IPS-NIHi11 (cell line): ENCODE results near the gene FAM216B.
"Not testable (repeated sequence)": the region's sequence is repeated elsewhere in the genome, so short reads cannot be mapped to it uniquely, and the experiment has no call there.

Experiments
- DNase-seq: peaks from one replicate; pipeline ENCODE4 v3.0.0; 2012; ENCODE audit warnings: mixed read lengths, low spot score

Gene FAM216B

GRCh38 chr13:42781352-42781751 lies at the start of gene FAM216B:
FAM216B (plus strand) TSS chr13:42781584; CDS start chr13:42784068, 2,484 bp downstream.
- no peak for DNase-seq

DNA sequence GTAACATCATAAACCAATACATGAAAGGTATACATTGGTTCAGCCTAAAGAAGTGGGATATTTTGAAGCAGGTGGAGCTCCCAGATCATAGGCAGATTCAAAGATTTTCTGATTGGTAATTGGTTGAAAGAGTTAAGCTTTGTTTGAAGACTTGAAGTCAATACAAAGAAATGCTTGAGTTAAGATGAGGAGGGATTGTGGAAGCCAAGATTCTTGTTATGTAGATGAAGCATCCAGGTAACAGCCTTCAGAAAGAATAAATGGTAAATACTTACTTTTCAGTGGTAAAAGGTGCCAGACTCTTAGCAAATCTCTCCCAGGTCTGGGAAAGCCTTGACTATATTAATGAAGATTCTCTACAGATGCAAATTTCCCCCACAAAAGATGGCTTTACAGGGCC lies 49.3 kb upstream of the FAM216B start:
- no peak for DNase-seq

- no peak for DNase-seq
Measured at GRCh38 chr13:42733046-42733445, 48.3 kb upstream of the FAM216B start.

GRCh38 chr13:42735010-42735409 lies 46.4 kb upstream of the FAM216B start:
- no peak for DNase-seq

- no peak for DNase-seq
Measured at GRCh38 chr13:42740753-42741152, 40.6 kb upstream of the FAM216B start.

GRCh38 chr13:42741914-42742313 lies 39.5 kb upstream of the FAM216B start:
- no peak for DNase-seq

DNA sequence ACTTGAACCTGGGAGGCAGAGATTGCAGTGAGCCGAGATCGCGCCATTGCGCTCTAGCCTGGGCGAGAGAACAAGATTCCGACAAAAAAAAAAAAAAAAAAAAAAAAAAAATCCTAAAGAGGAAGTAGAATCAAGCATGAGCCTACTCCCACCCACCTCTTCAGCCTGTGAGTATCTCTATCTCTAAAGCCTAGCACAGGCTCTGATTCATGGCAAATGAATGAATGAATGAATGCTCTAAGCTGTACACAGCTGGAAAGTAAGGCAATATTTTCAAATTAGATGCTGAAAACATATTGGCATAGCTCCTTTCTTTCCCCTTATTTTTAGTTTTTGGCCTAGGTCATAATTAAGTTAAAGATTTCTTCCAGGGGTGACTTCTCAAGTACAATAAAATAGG lies 35.7 kb upstream of the FAM216B start:
- DNase-seq: no peak

DNA sequence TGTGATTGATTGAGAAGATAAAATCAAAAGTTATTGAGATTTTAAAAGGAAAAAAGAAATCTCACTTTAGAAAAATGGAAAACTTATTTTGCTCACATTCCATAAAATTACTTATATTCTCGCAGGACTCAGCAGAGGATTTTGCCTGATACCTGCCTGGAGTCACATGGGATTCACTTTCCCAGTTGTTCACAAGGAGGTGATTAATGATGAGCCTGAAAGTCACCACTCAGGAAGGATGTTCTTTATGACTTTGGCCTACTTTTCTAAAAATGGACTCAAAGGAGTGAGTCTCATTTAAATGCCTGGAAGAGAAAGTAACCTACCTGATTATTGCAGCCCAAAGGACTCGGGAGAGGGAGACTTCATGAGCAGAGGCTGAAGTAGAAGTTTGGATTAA lies 34.5 kb upstream of the FAM216B start:
- no peak for DNase-seq

DNA sequence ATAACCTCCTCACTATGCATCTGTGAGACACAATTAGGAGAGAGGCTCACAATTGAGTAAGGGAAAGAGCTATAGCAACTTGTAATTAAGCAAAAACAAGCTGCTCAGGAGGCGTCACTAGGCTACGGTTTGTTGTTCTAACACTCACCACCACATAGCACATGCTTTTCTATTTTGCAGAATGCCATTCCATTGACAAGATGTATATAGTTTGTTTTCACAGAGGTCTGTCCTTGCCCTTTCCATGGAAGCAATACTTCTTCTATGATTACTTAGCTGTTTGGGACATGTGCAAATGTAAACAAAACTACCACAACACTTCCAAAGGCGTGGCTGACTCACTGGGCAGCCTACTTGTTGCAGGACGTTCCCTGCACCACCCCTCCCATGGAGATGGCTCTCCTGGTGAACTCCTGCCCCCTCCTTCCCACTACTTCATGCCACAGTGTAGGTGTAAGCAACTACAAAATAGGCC lies 33.9 kb upstream of the FAM216B start:
- no peak for DNase-seq

DNA sequence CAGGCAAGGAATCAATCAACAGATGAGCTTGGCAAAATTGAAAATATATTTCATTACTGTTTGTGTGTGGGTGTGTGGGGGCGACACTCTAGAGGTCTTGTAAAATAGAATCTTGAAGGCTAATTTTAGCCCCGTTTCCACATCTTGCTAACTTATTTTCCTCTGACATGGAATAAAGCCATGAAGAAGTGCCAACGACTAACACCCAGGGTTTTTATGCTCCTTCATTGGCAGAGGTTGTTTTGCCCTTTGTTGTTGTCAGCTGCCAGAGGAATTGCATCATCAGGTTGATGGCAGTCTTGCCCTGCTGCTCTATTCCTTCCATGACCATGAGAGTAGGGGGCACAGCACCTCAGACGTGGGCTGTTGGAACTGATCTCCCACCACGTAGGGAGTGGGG lies 30.6 kb upstream of the FAM216B start:
- DNase-seq: no peak

GRCh38 chr13:42751693-42752092 lies 29.7 kb upstream of the FAM216B start:
- DNase-seq: no peak

DNA sequence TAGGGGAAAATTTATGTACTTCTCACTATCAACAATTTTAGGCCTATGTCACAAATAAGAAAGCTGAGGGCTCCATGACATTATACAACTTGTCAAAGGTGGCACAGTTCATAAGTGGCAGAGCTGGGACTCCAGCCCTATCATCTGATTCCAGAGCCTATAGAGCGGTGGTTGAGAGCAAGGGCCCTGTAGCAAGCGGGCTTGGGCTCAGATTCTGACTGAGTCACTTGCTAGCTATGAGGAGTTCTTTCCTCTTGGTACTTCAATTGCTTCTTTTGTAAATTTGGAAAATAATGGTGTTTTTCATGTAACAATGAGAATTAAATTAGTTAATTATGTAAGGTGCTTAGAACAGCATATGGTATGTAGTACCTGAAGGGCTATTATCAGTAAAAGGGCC lies 28.7 kb upstream of the FAM216B start:
- DNase-seq: no peak

- DNase-seq: no peak
Measured at GRCh38 chr13:42753697-42754096, 27.7 kb upstream of the FAM216B start.

- DNase-seq: no peak
Measured at GRCh38 chr13:42754801-42755510, 26.4 kb upstream of the FAM216B start.

DNA sequence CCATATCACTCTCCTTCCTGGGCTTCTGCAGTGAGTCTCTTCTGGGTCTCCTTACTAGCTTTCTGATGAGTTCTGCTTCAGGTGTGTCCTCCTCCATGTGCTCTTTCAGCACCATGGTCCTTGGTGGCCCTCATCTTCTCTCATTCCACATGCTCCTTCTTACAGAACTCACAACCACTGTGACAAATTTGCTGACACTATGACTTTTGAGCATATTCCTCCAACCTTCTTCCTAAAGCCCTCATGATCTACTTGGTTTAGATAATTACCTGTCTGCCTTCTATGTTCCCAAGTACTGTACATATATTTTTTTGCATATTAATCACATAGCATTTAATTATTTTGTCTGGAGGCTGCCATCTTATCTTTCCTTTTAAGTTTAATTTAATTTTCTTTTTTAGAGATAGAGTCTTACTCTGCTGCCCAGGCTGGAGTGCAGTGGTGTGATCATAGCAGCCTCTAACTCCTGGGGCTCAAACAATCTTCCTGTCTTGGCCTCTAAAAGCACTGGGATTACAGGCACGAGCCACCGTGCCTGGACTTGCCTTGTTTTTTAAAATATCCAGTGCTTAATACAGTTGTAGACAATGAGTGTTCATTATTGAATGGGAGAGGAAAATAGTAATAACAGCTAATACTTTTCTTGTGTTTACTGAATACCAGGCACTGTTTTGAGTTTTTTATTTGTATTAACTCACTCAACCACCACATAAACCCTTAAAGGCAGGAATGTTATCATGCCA lies 23.5 kb upstream of the FAM216B start:
- no peak for DNase-seq

DNA sequence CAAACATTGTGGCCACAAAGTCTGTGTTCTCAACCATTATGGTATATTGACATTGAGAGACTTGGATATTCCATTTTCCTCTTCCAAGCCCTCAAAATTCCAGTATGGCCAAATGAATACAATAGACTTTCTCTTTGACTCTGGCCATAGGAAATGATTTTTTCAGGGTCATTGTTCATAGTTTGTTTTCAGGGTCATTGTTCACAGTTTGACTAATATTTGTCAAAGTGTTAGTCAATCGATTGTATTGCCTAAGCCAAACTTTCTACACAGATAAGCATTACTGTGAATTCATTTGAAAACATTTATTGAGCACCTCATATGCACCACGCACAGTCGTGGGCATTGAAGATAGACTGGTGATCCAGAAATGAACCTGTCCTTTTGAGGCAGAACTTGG lies 22.9 kb upstream of the FAM216B start:
- no peak for DNase-seq

- no peak for DNase-seq
Measured at GRCh38 chr13:42760951-42761350, 20.4 kb upstream of the FAM216B start.

- DNase-seq: no peak
Measured at GRCh38 chr13:42762251-42762650, 19.1 kb upstream of the FAM216B start.

DNA sequence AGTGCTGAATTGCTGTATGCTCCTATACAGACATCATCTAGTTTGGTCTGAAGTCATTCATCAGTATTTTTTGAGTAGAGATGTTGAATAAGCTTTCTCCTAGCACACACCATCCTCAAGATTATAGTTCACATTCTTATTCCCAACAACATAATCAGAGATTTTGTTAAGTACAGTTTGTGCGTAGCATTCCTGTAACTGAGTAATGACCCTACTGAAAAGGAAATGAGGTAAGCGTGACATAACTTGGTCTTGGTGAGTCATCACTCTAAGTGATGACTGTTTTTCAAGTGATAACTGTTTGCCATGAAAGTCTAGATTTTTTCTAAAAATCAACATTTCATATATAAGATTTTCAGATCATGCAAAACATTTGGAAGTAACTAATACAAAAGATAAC lies 18.5 kb upstream of the FAM216B start:
- DNase-seq: no peak

GRCh38 chr13:42766016-42766415 lies 15.4 kb upstream of the FAM216B start:
- no peak for DNase-seq

GRCh38 chr13:42769650-42770049 lies 11.7 kb upstream of the FAM216B start:
- no peak for DNase-seq

DNA sequence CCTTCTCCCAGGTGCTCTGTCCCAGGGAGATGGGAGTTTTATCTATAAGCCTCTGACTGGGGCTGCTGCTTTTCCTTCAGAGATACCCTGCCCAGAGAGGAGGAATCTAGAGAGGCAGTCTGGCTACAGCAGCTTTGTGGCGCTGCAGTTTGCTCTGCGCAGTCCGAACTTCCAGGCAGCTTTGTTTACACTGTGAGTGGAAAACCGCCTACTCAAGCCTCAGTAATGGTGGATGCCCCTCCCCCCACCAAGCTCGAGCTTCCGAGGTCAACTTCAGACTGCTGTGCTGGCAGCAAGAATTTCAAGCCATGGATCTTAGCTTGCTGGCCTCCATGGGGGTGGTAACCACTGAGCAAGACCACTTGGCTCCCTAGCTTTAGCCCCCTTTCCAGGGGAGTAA lies 4.8 kb upstream of the FAM216B start:
- not testable (repeated sequence) for DNase-seq

GRCh38 chr13:42777467-42777866 lies 3.9 kb upstream of the FAM216B start:
- DNase-seq: no peak

GRCh38 chr13:42780044-42780443 lies 1.3 kb upstream of the FAM216B start:
- no peak for DNase-seq
